ENCODE measurements around the gene RNF222. TPM values are rescaled to one million over a fixed set of nuclear protein-coding genes. Genes with fewer than 3 reads are reported as not detected.

Gene RNF222
- total and polyA plus RNA-seq, 2 experiments from 2014 or later: 0.07 TPM; not detected in 1

DNA sequence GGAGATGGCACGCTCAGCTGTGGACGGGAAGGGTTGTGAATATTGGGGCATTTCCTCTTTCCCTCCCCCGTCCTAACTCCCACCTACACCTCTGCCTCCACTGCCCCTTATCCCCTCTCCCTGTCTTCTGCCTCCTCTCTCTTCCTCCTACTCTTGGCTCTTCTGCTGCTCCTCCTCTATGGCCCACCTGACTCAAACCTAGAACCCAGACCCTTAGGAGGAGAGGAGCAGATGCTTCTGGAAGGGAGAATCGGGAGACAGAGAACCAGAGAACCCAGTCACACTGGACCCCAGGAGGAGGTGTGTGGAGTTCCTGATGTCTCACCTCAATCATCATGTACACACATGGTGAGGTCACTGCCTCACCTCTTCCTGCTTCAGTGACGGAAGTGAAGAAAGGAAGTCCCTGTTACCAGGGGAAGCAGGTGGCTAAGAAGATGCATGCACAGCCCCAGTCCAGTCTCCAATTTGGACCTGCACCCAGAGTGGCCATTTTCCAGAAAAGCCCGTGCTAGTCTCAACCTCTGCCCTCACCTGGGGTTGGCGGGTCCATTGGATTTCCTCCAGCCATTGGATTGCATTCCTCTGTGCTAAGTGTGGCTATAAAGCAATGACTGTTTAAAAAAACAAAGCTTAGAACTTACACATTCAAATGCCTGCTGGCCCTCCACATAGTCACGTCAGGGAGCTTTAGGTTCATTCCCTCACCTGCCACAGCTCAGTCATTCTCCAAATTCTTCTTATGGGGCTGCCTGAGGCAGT lies 4.0 kb downstream of the RNF222 start (continued):
- TF ChIP-seq, protein P1, sequence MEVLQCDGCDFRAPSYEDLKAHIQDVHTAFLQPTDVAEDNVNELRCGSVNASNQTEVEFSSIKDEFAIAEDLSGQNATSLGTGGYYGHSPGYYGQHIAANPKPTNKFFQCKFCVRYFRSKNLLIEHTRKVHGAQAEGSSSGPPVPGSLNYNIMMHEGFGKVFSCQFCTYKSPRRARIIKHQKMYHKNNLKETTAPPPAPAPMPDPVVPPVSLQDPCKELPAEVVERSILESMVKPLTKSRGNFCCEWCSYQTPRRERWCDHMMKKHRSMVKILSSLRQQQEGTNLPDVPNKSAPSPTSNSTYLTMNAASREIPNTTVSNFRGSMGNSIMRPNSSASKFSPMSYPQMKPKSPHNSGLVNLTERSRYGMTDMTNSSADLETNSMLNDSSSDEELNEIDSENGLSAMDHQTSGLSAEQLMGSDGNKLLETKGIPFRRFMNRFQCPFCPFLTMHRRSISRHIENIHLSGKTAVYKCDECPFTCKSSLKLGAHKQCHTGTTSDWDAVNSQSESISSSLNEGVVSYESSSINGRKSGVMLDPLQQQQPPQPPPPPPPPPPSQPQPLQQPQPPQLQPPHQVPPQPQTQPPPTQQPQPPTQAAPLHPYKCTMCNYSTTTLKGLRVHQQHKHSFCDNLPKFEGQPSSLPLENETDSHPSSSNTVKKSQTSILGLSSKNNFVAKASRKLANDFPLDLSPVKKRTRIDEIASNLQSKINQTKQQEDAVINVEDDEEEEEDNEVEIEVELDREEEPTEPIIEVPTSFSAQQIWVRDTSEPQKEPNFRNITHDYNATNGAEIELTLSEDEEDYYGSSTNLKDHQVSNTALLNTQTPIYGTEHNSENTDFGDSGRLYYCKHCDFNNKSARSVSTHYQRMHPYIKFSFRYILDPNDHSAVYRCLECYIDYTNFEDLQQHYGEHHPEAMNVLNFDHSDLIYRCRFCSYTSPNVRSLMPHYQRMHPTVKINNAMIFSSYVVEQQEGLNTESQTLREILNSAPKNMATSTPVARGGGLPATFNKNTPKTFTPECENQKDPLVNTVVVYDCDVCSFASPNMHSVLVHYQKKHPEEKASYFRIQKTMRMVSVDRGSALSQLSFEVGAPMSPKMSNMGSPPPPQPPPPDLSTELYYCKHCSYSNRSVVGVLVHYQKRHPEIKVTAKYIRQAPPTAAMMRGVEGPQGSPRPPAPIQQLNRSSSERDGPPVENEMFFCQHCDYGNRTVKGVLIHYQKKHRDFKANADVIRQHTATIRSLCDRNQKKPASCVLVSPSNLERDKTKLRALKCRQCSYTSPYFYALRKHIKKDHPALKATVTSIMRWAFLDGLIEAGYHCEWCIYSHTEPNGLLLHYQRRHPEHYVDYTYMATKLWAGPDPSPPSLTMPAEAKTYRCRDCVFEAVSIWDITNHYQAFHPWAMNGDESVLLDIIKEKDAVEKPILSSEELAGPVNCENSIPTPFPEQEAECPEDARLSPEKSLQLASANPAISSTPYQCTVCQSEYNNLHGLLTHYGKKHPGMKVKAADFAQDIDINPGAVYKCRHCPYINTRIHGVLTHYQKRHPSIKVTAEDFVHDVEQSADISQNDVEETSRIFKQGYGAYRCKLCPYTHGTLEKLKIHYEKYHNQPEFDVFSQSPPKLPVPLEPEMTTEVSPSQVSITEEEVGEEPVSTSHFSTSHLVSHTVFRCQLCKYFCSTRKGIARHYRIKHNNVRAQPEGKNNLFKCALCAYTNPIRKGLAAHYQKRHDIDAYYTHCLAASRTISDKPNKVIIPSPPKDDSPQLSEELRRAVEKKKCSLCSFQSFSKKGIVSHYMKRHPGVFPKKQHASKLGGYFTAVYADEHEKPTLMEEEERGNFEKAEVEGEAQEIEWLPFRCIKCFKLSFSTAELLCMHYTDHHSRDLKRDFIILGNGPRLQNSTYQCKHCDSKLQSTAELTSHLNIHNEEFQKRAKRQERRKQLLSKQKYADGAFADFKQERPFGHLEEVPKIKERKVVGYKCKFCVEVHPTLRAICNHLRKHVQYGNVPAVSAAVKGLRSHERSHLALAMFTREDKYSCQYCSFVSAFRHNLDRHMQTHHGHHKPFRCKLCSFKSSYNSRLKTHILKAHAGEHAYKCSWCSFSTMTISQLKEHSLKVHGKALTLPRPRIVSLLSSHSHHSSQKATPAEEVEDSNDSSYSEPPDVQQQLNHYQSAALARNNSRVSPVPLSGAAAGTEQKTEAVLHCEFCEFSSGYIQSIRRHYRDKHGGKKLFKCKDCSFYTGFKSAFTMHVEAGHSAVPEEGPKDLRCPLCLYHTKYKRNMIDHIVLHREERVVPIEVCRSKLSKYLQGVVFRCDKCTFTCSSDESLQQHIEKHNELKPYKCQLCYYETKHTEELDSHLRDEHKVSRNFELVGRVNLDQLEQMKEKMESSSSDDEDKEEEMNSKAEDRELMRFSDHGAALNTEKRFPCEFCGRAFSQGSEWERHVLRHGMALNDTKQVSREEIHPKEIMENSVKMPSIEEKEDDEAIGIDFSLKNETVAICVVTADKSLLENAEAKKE (CRISPR knock-in tag; IDR thresholded peaks at IDR 0.05): no peak

DNA sequence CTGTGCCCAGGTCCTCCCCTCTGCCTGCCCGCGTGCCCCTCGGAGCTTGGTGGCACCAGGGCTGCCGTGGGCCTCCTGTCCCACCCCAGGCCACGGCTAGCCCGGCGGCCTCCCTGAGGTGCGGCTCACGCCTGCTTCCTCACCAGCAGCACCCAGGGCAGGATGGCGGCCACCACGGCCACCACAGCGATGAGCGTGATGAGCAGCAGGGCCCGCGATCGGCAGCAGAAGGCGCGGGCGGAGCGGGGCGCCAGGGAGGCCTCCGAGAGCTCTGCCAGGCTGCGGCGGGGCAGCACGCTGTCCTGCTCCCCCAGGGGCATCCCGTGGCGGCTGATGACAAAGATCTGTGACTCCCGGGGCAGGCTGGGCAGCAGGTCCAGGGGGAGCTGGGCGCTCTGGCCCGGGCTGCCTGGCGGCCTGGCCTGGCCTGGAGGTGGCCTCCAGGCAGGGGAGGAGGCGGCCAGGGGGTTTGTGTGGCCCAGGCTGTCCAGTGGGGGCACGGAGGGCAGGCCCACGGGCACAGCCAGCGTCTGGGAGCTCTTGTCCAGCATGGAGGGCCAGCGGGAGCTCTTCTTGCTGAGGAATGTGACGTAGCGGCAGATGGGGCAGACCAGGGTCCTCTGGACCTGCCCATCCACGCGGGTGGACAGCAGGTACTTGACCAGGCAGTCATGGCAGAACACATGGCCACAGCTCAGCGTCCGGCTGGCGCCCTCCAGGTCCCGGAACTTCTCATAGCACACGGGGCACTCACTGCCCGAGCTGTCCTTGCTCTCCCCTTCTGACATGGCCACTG lies 4.8 kb downstream of the RNF222 start:
- Histone ChIP-seq H3K4me3 (no peak overlapping the region), H2AFZ (peak overlapping the region; percentile 59; the same call in 1 of the 2 replicates), H4K20me1 (replicated peaks; ENCODE audit: insufficient read depth) (no peaks in the 10 kb centered on the region), H3K4me2 (no peak overlapping the region), H3F3A (replicated peaks; ENCODE audit: low read depth) (no peaks in the 10 kb centered on the region; the same call in 1 of the 2 replicates), H3K36me3 (ENCODE audit: insufficient read depth) (no peaks in the 10 kb centered on the region), H3K27ac (ENCODE audit: low read depth) (no peak overlapping the region), H3K27me3 (ENCODE audit: insufficient read depth) (no peaks in the 10 kb centered on the region), H3K79me2 (replicated peaks; ENCODE audit: insufficient read depth) (no peaks in the 10 kb centered on the region), H3K4me1 (ENCODE audit: insufficient read depth) (0 out of 2 replicates have a peak, but pooled peaks cover 4% of the 10 kb centered on the region), H3K9me2 (ENCODE audit: insufficient read depth) (no peaks in the 10 kb centered on the region)
- Mint-ChIP-seq H3K27ac (no peak overlapping the region), H3K27me3 (ENCODE audit: insufficient read depth, low read depth, poor library complexity) (peaks cover 2% of the 10 kb centered on the region), H3K4me1 (no peaks in the 10 kb centered on the region), H3K36me3 (ENCODE audit: low read depth) (no peaks in the 10 kb centered on the region), H3K4me3 (no peak overlapping the region), H3K9me3 (no peaks in the 10 kb centered on the region)
- no peak for DNase-seq (ENCODE audit: low spot score)
- ATAC-seq: no peak; the same call in 2 of the 3 replicates
- TF ChIP-seq, protein P2, sequence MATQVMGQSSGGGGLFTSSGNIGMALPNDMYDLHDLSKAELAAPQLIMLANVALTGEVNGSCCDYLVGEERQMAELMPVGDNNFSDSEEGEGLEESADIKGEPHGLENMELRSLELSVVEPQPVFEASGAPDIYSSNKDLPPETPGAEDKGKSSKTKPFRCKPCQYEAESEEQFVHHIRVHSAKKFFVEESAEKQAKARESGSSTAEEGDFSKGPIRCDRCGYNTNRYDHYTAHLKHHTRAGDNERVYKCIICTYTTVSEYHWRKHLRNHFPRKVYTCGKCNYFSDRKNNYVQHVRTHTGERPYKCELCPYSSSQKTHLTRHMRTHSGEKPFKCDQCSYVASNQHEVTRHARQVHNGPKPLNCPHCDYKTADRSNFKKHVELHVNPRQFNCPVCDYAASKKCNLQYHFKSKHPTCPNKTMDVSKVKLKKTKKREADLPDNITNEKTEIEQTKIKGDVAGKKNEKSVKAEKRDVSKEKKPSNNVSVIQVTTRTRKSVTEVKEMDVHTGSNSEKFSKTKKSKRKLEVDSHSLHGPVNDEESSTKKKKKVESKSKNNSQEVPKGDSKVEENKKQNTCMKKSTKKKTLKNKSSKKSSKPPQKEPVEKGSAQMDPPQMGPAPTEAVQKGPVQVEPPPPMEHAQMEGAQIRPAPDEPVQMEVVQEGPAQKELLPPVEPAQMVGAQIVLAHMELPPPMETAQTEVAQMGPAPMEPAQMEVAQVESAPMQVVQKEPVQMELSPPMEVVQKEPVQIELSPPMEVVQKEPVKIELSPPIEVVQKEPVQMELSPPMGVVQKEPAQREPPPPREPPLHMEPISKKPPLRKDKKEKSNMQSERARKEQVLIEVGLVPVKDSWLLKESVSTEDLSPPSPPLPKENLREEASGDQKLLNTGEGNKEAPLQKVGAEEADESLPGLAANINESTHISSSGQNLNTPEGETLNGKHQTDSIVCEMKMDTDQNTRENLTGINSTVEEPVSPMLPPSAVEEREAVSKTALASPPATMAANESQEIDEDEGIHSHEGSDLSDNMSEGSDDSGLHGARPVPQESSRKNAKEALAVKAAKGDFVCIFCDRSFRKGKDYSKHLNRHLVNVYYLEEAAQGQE (IDR thresholded peaks at IDR 0.05; ENCODE audit: unreplicated experiment): no peak
- TF ChIP-seq, protein P1 (CRISPR knock-in tag; IDR thresholded peaks at IDR 0.05): no peak

All from GM23338 (cell line).